ENCODE data around the gene RTN4RL1.
A peak's percentile ranks its signal among the peaks of the same experiment; 100 is the strongest.

The RTN4RL1 gene

DNA sequence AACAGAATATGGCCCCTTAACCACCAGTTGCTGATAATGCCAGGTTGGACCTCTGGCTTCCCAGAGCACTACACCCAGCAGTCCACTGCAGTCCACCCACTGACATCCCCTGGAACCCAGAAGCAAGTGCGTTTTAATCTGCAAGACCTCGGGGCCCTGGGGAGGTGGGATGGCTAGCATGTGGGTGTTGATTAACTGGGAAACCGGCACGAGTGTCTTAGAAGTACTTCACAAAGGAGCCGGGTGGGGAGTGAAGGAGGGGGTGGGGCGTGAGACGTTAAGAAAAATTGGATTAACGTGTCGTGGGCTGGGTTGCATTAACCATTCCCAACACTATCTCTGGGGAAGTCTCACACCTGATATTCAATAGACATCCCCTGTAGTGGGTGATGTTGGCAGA lies 23.7 kb upstream of the RTN4RL1 start:
- DNase-seq = peak in 2 of 56 donors; percentile 6 to 26

- DNase-seq = no peak
Observed at GRCh38 chr17:2047590-2047989, 22.5 kb upstream of the RTN4RL1 start.

- DNase-seq = no peak
Observed at GRCh38 chr17:2044263-2044894, 19.2 kb upstream of the RTN4RL1 start.

- DNase-seq = no peak
Observed at GRCh38 chr17:2043785-2044184, 18.7 kb upstream of the RTN4RL1 start.

DNA sequence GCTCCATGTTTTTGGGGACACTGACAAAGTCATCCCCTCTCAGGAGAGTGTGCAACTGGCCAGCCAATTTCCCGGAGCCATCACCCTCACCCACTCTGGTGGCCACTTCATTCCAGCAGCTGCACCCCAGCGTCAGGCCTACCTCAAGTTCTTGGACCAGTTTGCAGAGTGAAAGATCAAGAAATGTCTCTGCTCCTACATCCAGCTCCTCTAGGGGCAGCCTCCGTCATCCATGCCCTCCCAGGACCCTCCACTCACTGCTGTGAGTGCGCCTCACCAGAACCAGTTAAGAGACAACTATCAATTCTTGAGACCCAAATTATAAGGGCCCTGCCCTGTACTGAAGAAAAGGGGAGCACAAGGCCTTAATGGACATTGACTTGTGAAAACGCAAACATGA lies 17.8 kb upstream of the RTN4RL1 start:
- no peak for DNase-seq

GRCh38 chr17:2042390-2042847 lies 17.3 kb upstream of the RTN4RL1 start:
- DNase-seq = peak in 12 of 56 donors; percentile 24 to 60 (median 37)

- DNase-seq = peak in 55 of 56 donors; percentile 53 to 97 (median 88)
Observed at GRCh38 chr17:2041561-2042389, 16.6 kb upstream of the RTN4RL1 start, which contains the start of gene OVCA2. Gene OVCA2, plus strand, starts transcription at chr17:2042022. Its CDS starts 26 bp downstream, at chr17:2042048.

- peak in 2 of 56 donors; percentile 37 to 50 for DNase-seq
Observed at GRCh38 chr17:2040942-2041560, 15.9 kb upstream of the RTN4RL1 start.

DNA sequence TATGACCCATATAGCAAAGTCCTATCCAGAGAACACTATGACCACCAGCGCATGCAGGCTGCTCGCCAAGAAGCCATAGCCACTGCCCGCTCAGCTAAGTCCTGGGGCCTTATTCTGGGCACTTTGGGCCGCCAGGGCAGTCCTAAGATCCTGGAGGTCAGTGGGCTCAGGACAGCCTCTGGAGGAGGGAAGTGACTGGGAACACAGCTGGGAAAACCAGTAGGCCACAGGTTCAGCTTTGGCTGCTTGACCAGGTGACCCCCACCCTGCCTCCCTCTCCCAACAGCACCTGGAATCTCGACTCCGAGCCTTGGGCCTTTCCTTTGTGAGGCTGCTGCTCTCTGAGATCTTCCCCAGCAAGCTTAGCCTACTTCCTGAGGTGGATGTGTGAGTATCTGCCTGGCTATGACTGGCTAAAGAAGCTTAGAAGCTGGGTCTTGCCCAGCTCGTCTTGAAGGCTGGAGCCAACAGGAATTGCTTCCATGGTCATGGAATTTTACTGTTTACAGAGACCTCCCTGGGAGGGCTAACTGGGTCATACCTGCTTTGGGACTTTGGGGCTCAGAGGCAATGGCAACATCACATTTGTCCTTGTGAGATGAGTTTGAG lies 15.2 kb upstream of the RTN4RL1 start:
- no peak for DNase-seq

GRCh38 chr17:2037155-2037554 lies 12.0 kb upstream of the RTN4RL1 start:
- DNase-seq = no peak

GRCh38 chr17:2035541-2036488 lies 10.7 kb upstream of the RTN4RL1 start:
- DNase-seq = peak in 2 of 56 donors; percentile 14 to 38

DNA sequence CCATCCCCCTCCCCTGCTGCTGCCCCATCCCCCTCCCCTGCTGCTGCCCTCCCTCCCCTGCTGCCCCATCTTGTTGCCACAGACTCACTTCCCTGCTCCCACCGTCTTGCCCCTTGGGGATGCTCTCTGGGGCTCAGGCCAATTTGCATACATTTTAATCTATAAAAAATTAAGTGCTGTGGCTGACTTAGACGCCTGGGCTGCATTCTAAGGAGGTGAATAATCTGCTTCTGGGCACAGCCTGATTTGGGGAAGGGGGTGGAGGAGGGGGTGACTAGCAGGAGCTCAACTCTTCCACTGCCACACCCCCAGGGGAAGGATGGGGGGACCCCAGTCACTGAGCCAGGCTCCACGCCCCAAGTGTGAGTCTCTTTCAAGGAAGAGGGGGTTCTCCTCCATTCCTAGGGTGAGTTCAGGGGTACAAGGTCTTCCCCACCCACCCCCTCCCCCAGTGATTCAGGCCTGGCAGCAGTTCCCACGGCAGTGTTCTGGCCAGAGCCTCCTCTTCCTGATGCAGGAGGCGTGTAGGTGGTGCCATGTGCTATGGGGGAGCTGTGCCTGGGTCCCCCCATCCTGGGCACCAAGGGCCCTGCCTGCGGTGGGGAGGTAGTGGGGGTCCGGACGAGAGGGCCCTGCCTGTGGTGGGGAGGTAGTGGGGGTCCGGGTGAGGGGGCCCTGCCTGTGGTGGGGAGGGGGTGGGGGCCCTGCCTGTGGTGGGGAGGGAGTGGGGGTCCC lies 9.8 kb upstream of the RTN4RL1 start:
- DNase-seq = no peak

DNA sequence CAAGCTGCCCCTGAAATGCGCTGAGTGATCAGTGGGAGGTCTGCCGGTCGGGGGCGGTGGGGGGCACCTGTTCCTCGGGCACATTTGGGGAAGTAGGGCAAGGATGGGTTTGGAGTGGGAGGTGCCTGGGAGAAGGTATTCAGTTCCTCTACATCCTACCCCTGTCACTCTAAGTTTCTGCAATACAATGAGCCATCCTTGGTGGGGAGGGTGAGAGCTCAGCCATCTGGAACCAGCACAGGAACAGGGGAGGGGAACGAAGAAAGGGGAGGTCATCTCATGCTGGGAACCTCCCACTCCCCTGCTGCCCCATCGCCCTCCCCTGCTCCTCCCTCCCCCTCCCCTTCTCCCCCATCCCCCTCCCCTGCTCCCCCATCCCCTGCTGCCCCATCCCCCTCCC lies 9.0 kb upstream of the RTN4RL1 start:
- no peak for DNase-seq

DNA sequence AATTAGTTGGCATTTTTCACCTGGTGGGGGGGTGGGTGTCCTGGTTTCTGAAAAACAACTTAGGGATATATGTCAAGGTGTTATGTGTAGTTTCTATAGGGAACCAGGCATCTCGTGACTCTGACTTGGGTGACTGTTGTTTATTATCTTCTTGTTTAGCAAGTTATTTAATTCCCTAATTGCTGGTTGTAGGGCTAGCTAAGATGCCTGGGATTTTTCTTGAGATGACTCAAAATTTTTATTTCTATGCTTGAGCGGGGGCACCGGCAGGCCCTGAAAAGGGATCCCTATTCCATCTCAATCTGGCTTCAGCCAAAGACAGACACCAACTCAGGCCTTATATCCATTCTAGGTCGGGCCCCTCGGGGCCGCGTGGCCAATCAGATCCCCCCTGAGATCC lies 8.0 kb upstream of the RTN4RL1 start:
- no peak for DNase-seq

GRCh38 chr17:2030779-2031163 lies 5.6 kb upstream of the RTN4RL1 start:
- DNase-seq = peak in 5 of 56 donors; percentile 26 to 50 (median 38)

GRCh38 chr17:2029911-2030778 lies 5.0 kb upstream of the RTN4RL1 start, which contains the start of gene DPH1:
Gene DPH1, plus strand, starts transcription at chr17:2030153. Its CDS starts 17 bp downstream, at chr17:2030170.
- DNase-seq = peak; percentile 18 to 92 (median 80)

GRCh38 chr17:2028737-2029136 lies 3.6 kb upstream of the RTN4RL1 start:
- DNase-seq = no peak

- DNase-seq = no peak
Observed at GRCh38 chr17:2028234-2028614, 3.1 kb upstream of the RTN4RL1 start.

Measured in nucleus accumbens (tissue), 56 donors.